GM12878 (cell line): ENCODE measurements around the gene RETNLB. TPM values are rescaled to one million over a fixed set of nuclear protein-coding genes. Genes with fewer than 3 reads are reported as not detected.

ENCODE experiments used
- ATAC-seq: fragments of 200-7000 bp; cut with Tn5 transposase; 3 replicates; pipeline ENCODE4 v1.9.1; 2020; ENCODE audit warnings: mild to moderate bottlenecking, moderate library complexity
- BruUV-seq: library from RNA; stranded (reverse); fragments of 400-500 nt; replicated peaks from 2 replicates; lab custom pipeline; 2021; lab: Mats Ljungman, UMichigan
- CTCF ChIA-PET: fragments of 300-600 bp; sonication (Branson Sonifier 250); formaldehyde crosslinking; extraction: SDS; loops from one replicate; lab custom pipeline; 2021; ENCODE audit warnings: inconsistent platforms; lab: Yijun Ruan, JAX
- POLR2A ChIA-PET: fragments of 350-600 bp; formaldehyde crosslinking; extraction: SDS; loops from one replicate; lab custom pipeline; 2021; ENCODE audit warnings: inconsistent platforms; lab: Charles Lee
- RAD21 ChIA-PET: fragments of 300-600 bp; sonication (Branson Sonifier 250); formaldehyde crosslinking; loops from one replicate; lab custom pipeline; 2023; ENCODE audit warnings: antibody characterized with exemption; ENCODE audit not compliant: unreplicated experiment; lab: Charles Lee
- SMC1A ChIA-PET: fragments of 300-600 bp; sonication (Branson Sonifier 250); formaldehyde crosslinking; loops from one replicate; lab custom pipeline; 2023; ENCODE audit not compliant: unreplicated experiment, uncharacterized antibody; lab: Charles Lee
- DNase-seq: peaks from one replicate; pipeline ENCODE4 v3.0.0-alpha.2; 2011; ENCODE audit warnings: low read depth, low spot score
- FAIRE-seq: peaks from 3 replicates; lab custom pipeline; 2011; peaks lifted over from hg19 to GRCh38; lab: Jason Lieb, UNC
- H2AFZ ChIP-seq: 2 replicates; pipeline ENCODE4 v1.6.0; 2011; ENCODE audit warnings: low read depth, low read length, control low read depth; ENCODE audit not compliant: control insufficient read depth
- H3K27ac ChIP-seq: 2 replicates; pipeline ENCODE4 v1.5.1; 2011; ENCODE audit warnings: control low read depth; ENCODE audit not compliant: control insufficient read depth, insufficient read depth
- H3K27me3 ChIP-seq, 2 experiments: replicated peaks in 1 of 2; 2 replicates each; pipeline versions ENCODE4 v1.6.0 to v1.6.1; 2011; ENCODE audit warnings: low read length in 1 of 2; ENCODE audit not compliant: control insufficient read depth in 2 of 2, insufficient read depth in 2 of 2
- H3K36me3 ChIP-seq, 2 experiments: 2 replicates each; pipeline ENCODE4 v1.5.1; 2011; ENCODE audit warnings: low read length in 1 of 2; ENCODE audit not compliant: control insufficient read depth in 2 of 2, insufficient read depth in 2 of 2
- H3K4me1 ChIP-seq: 2 replicates; pipeline ENCODE4 v1.6.1; 2011; ENCODE audit warnings: mild to moderate bottlenecking, low read length, moderate library complexity, mixed read lengths; ENCODE audit not compliant: control insufficient read depth, insufficient read depth
- H3K4me2 ChIP-seq: 2 replicates; pipeline ENCODE4 v1.6.0; 2011; ENCODE audit warnings: control low read depth; ENCODE audit not compliant: control insufficient read depth, insufficient read depth
- H3K4me3 ChIP-seq: fragments of 200-600 bp; sonication (generic); 2 replicates; pipeline ENCODE4 v1.5.1; 2016
- H3K79me2 ChIP-seq: 2 replicates; pipeline ENCODE4 v1.6.0; 2011; ENCODE audit warnings: low read length; ENCODE audit not compliant: control insufficient read depth, insufficient read depth
- H3K9ac ChIP-seq: 2 replicates; pipeline ENCODE4 v1.8.0; 2011; ENCODE audit warnings: low read length, control low read depth, mixed read lengths; ENCODE audit not compliant: control insufficient read depth, insufficient read depth
- H3K9me3 ChIP-seq: replicated peaks from 3 replicates; pipeline ENCODE4 v1.5.1; 2011; ENCODE audit warnings: mild to moderate bottlenecking, low read length; ENCODE audit not compliant: control insufficient read depth, insufficient read depth
- H4K20me1 ChIP-seq: 2 replicates; pipeline ENCODE4 v1.6.0; 2011; ENCODE audit not compliant: control insufficient read depth, insufficient read depth
- BHLHE40 ChIP-seq, 2 experiments: fragments of 450-650 bp in 1 of 2; IDR thresholded peaks; 2 replicates each; pipeline ENCODE4 v1.6.1; 2011 to 2017; ENCODE audit warnings: low read depth in 2 of 2, borderline replicate concordance in 1 of 2, improper control_type of control experiment in 1 of 2, low read length in 1 of 2, mild to moderate bottlenecking in 1 of 2
- FOS ChIP-seq: IDR thresholded peaks from 3 replicates; pipeline ENCODE4 v1.6.1; 2011; ENCODE audit warnings: borderline replicate concordance; ENCODE audit not compliant: insufficient read length; ENCODE audit errors: extremely low read depth
- FOXM1 ChIP-seq: IDR thresholded peaks from 2 replicates; pipeline ENCODE4 v1.6.1; 2012; ENCODE audit warnings: low read depth, mild to moderate bottlenecking, inconsistent platforms, low read length, moderate library complexity
- NR2C1 ChIP-seq: fragments of 450-650 bp; IDR thresholded peaks from 2 replicates; pipeline ENCODE4 v1.6.1; 2017; ENCODE audit warnings: antibody characterized with exemption, mild to moderate bottlenecking, moderate library complexity
- NR2F1 ChIP-seq: fragments of 450-650 bp; conservative IDR thresholded peaks from 2 replicates; pipeline ENCODE4 v1.6.1; 2017; ENCODE audit warnings: mild to moderate bottlenecking
- POLR2AphosphoS2 ChIP-seq: IDR thresholded peaks from 2 replicates; pipeline ENCODE4 v1.6.1; 2011; ENCODE audit warnings: low read depth, mild to moderate bottlenecking, low read length, improper control_type of control experiment, moderate library complexity
- PRDM15 ChIP-seq: fragments of 450-650 bp; formaldehyde crosslinking; IDR thresholded peaks from 2 replicates; pipeline ENCODE4 v1.4.0; 2020; ENCODE audit warnings: mild to moderate bottlenecking, moderate library complexity
- RFX5 ChIP-seq: IDR thresholded peaks from 2 replicates; pipeline ENCODE4 v1.6.1; 2011; ENCODE audit warnings: low read depth, low read length, improper control_type of control experiment
- SIN3A ChIP-seq: IDR thresholded peaks from 2 replicates; pipeline ENCODE4 v1.6.1; 2012; ENCODE audit warnings: low read depth, low read length, improper control_type of control experiment
- SKIL ChIP-seq: fragments of 450-650 bp; IDR thresholded peaks from 2 replicates; pipeline ENCODE4 v1.6.1; 2017; ENCODE audit warnings: mild to moderate bottlenecking, low read depth, inconsistent platforms; ENCODE audit not compliant: poor library complexity, severe bottlenecking
- SMAD1 ChIP-seq: fragments of 450-650 bp; IDR thresholded peaks from 2 replicates; pipeline ENCODE4 v1.6.1; 2018; ENCODE audit warnings: mild to moderate bottlenecking, low read depth; ENCODE audit not compliant: partially characterized antibody
- SP1 ChIP-seq: IDR thresholded peaks from one replicate; pipeline ENCODE4 v1.6.1; 2011; ENCODE audit warnings: low read depth, low read length
- TCF12 ChIP-seq: IDR thresholded peaks from 2 replicates; pipeline ENCODE4 v1.6.1; 2011; ENCODE audit warnings: low read depth, mild to moderate bottlenecking, low read length
- YBX1 ChIP-seq: fragments of 450-650 bp; IDR thresholded peaks from 2 replicates; pipeline ENCODE4 v1.6.1; 2016; ENCODE audit warnings: antibody characterized with exemption
- WGBS: methylation state at CpG from one replicate; pipeline ENCODE4 v1.1.6; 2016; ENCODE audit warnings: low lambda C conversion rate; ENCODE audit not compliant: insufficient replicate concordance, insufficient coverage; ENCODE audit errors: missing lambda C conversion rate; 5-methylcytosine and 5-hydroxymethylcytosine counted together
- in situ Hi-C: fragments of 300-500 bp; cut with MboI; formaldehyde crosslinking; loops from 9 replicates; pipeline ENCODE4 v1.14.3; 2018; ENCODE audit warnings: mixed read lengths
- intact Hi-C: fragments of 100-400 bp; cut with micrococcal nuclease; formaldehyde crosslinking; loops from one replicate; pipeline ENCODE4 v1.14.2; 2022; ENCODE audit not compliant: unreplicated experiment
- polyA plus RNA-seq, 11 experiments: library from polyadenylated mRNA; depleted of rRNA in 4 of 11; unstranded in 6 of 11; stranded (reverse) in 5 of 11; fragments of >200 nt; fragmentation: Nextera tagmentation in 4 of 11; fragmentation: Illumina TruSeq in 1 of 11; extraction: Ambion mirVana in 4 of 11; extraction: Trizol in 1 of 11; gene quantifications; 1 replicate in 1 of 11; 2 replicates in 10 of 11; pipeline versions ENCODE4 v1.2.1 to v1.2.3, GENCODE V29; 2011 to 2016; ENCODE audit warnings: inconsistent platforms in 2 of 11, missing spikeins in 2 of 11, low read depth in 1 of 11
- total RNA-seq, 4 experiments: library from RNA; depleted of rRNA in 3 of 4; stranded (reverse); fragments of >200 nt in 3 of 4; fragmentation: Illumina TruSeq in 1 of 4; extraction: Trizol in 1 of 4; gene quantifications; 2 replicates each; pipeline versions ENCODE4 v1.2.1 to v1.2.3, GENCODE V29; 2013 to 2021
- TF ChIP-seq, protein P1 (sequence below): fragments of 450-650 bp; formaldehyde crosslinking; IDR thresholded peaks from 2 replicates; pipeline ENCODE4 v1.5.0; 2022; ENCODE audit warnings: mild to moderate bottlenecking, missing genetic modification characterization

RETNLB gene
- total and polyA plus RNA-seq, 10 of the 15 experiments (the other 5 are each of a cell fraction or from before 2014, with no cell fraction given) = not detected

GRCh38 chr3:108804437-108804836 lies 47.2 kb upstream of the RETNLB start (continued):
- no peak for TF ChIP-seq YBX1
- TF ChIP-seq FOXM1 = no peak

- ATAC-seq (no peak), FAIRE-seq (no peak)
- CTCF ChIA-PET = no interaction called here
- TF ChIP-seq NR2C1 (no peak), NR2F1 (no peak), SIN3A (no peak), POLR2AphosphoS2 (no peak), TCF12 (no peak), BHLHE40 (IDR thresholded peaks at IDR 0.05; ENCODE audit: borderline replicate concordance in 1 of 2, low read depth in 2 of 2, low read length in 1 of 2) (no peak), RFX5 (no peak), SMAD1 (no peak), FOS (no peak), SP1 (no peak), PRDM15 (CRISPR knock-in tag) (no peak), SKIL (no peak)
- TF ChIP-seq, protein P1, sequence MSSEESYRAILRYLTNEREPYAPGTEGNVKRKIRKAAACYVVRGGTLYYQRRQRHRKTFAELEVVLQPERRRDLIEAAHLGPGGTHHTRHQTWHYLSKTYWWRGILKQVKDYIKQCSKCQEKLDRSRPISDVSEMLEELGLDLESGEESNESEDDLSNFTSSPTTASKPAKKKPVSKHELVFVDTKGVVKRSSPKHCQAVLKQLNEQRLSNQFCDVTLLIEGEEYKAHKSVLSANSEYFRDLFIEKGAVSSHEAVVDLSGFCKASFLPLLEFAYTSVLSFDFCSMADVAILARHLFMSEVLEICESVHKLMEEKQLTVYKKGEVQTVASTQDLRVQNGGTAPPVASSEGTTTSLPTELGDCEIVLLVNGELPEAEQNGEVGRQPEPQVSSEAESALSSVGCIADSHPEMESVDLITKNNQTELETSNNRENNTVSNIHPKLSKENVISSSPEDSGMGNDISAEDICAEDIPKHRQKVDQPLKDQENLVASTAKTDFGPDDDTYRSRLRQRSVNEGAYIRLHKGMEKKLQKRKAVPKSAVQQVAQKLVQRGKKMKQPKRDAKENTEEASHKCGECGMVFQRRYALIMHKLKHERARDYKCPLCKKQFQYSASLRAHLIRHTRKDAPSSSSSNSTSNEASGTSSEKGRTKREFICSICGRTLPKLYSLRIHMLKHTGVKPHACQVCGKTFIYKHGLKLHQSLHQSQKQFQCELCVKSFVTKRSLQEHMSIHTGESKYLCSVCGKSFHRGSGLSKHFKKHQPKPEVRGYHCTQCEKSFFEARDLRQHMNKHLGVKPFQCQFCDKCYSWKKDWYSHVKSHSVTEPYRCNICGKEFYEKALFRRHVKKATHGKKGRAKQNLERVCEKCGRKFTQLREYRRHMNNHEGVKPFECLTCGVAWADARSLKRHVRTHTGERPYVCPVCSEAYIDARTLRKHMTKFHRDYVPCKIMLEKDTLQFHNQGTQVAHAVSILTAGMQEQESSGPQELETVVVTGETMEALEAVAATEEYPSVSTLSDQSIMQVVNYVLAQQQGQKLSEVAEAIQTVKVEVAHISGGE (CRISPR knock-in tag) = no peak
Measured at GRCh38 chr3:108791473-108791872, 34.3 kb upstream of the RETNLB start.

More at GRCh38 chr3:108791473-108791872, 34.3 kb upstream of the RETNLB start:
- POLR2A ChIA-PET = interaction anchor here (0.5 kb wide), 1 partner anchor 1160 kb away, joined by 3 read pairs; no protein-coding TSS in a partner anchor
- Histone ChIP-seq H3K27ac (no peak overlapping the region), H3K79me2 (no peaks in the 10 kb centered on the region), H4K20me1 (no peaks in the 10 kb centered on the region), H3K4me2 (no peak overlapping the region), H3K36me3 (no peaks in the 10 kb centered on the region), H3K4me3 (no peak overlapping the region), H3K4me1 (no peaks in the 10 kb centered on the region), H3K9ac (no peak overlapping the region), H3K27me3 (no peaks in the 10 kb centered on the region), H2AFZ (no peak overlapping the region), H3K9me3 (no peaks in the 10 kb centered on the region)
- RAD21 ChIA-PET = no interaction called here
- intact Hi-C loops = no loop called here
- SMC1A ChIA-PET = no interaction called here
- in situ Hi-C loops = no loop called here
- DNase-seq = no peak
- WGBS = 0% methylated on average over 3 of the region's 3 CpGs
- no TSS peak for BruUV-seq
